ENCODE data around the gene FGF14.

The FGF14 gene

DNA sequence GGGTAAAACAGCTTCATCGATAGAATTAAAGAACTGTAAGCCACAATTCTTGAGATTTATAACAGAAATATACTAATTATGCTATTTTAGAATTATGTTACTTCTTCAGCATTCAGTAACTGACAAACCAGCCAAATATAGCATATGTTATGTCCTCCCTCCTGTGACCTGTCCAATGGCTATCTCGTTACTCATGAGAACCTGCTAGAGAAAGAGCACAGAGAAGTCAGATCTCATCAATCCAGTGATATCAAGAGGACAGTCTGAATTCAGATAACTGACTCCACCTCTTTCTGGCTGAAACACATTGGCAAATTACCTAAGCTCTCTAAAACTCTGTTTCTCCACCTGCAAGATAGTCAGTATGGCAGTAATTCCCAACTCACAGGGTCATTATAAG lies 170.4 kb downstream of the FGF14 start:
- no peak overlapping the region for H3K27ac ChIP-seq
- TF ChIP-seq ZFX (IDR thresholded peaks at IDR 0.05) = no peak
- TF ChIP-seq, protein P1, sequence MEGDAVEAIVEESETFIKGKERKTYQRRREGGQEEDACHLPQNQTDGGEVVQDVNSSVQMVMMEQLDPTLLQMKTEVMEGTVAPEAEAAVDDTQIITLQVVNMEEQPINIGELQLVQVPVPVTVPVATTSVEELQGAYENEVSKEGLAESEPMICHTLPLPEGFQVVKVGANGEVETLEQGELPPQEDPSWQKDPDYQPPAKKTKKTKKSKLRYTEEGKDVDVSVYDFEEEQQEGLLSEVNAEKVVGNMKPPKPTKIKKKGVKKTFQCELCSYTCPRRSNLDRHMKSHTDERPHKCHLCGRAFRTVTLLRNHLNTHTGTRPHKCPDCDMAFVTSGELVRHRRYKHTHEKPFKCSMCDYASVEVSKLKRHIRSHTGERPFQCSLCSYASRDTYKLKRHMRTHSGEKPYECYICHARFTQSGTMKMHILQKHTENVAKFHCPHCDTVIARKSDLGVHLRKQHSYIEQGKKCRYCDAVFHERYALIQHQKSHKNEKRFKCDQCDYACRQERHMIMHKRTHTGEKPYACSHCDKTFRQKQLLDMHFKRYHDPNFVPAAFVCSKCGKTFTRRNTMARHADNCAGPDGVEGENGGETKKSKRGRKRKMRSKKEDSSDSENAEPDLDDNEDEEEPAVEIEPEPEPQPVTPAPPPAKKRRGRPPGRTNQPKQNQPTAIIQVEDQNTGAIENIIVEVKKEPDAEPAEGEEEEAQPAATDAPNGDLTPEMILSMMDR (conservative IDR thresholded peaks at IDR 0.05) = no peak

DNA sequence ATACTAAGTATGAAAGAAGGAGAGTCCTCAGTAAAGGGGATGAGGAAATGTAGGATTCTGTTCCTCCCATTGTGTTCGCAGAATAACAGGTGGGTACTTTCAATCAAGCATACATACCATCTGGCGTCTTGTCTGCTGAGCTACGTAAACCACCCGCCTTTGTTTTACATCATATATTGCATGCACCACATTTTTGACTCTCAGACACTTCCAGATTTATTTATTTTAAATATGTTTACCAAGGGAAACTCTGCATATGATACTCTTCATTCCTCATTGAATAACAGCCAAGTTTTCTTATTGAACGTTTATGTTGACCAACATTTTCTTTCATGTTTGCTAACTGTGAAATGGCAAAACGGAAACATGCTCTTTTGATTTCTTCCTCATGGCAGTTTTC lies 174.1 kb downstream of the FGF14 start:
- H3K27ac ChIP-seq = no peak overlapping the region
- TF ChIP-seq, protein P1 (conservative IDR thresholded peaks at IDR 0.05) = no peak
- no peak for TF ChIP-seq ZFX (IDR thresholded peaks at IDR 0.05)

DNA sequence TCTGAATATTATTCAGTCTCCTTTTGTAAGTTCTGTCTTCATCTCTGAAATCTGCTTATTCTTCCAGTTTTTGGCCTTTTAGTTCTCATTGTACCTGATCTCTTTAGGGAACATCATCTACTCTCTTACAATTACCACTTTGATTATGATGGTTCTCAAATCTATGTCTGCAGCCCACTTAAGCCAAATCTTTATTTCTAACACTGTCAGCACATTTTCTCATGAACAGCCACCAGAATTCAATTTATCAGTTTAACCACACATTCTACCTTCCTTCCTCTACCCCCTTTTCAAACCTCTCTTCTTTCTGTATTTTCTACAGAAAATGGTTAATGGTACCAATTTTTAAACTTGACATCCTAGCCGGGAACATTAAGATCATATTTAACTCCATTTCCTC lies 175.3 kb downstream of the FGF14 start:
- H3K27ac ChIP-seq = no peak overlapping the region
- no peak for TF ChIP-seq ZFX (IDR thresholded peaks at IDR 0.05)
- TF ChIP-seq, protein P1 (conservative IDR thresholded peaks at IDR 0.05) = no peak

DNA sequence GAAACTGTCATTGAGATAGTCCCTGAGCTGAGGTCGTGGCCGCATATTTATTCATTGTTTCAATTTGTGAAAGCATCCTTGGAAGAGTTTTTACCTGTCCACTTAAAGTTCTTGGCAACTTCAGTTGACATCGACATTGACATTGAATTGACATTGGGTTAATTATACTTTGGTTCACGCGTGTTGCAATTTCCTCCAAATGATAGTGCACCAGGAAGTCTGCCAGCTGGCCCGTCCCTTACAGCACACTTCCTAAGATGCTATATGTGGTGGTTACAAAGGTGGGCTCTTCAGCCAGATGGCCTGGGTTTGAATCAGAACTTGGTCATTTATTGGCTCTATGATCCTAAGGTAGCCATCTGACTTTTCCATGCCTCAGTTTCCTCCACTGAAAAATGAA lies 176.0 kb downstream of the FGF14 start:
- no peak for TF ChIP-seq ZFX (IDR thresholded peaks at IDR 0.05)
- TF ChIP-seq, protein P1 (conservative IDR thresholded peaks at IDR 0.05) = no peak
- H3K27ac ChIP-seq = no peak overlapping the region

DNA sequence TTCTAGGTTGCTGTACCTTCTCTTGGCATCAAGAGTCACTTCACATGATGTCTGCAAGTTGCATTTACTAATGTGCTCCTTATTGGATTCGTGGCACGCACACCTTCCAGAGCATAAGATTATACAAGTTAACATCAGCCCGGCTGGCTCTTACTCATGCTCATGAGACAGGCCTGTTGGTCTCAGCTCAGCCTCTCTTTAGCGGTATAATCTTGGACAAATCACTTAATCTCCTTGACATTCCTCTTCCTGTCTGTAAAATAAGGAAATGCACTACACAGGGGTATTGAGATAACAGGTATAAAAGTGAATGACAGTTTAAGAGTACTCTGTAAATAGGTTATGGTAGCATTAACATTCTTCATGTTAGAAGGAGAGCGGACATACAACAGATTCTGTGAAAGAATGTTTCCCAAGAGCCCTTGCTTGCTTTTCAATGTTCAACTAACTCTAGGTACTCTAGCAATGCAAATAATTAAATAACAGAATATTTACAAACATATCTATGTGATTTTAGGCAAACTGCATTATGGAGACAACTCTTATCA lies 181.1 kb downstream of the FGF14 start:
- TF ChIP-seq, protein P1 (conservative IDR thresholded peaks at IDR 0.05) = no peak
- no peak for TF ChIP-seq ZFX (IDR thresholded peaks at IDR 0.05)
- H3K27ac ChIP-seq = no peak overlapping the region

DNA sequence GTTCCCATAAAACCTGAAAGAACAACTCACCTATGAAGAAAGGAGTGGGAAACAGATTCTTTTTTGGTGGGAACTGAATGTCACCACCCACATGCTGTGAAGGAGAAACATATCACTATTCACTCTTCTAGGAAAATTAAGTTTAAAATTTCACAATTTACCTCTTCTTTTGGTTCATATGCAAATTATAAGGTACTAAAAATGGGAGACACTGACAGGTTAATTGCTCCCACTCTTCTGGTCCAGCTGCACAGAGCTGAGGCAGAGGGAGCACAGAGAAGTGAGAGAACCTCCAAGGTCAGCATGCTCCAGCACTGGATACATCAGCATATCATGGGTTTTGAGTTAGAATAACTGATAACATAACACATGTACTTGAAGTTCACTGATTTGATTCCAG lies 186.9 kb downstream of the FGF14 start:
- H3K27ac ChIP-seq = no peak overlapping the region
- no peak for TF ChIP-seq ZFX (IDR thresholded peaks at IDR 0.05)
- TF ChIP-seq, protein P1 (conservative IDR thresholded peaks at IDR 0.05) = no peak

DNA sequence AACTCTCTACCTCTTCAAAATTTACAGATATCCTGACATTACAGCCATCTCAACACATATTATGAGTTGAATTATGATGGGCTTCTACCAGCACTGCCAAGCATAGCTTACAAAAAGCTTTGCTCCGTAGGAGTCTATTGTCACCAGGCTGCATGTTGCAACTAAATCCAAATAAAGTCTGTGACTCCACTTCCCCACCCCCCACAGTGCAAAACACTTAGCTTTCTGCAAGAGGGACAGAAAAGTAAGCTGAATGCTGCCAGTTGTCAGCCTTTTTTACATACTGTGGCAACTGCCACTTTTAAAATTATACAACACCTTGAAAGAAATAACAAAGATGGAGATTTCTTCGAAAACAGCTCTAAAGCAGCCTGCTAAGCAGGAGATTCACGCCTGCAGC lies 189.1 kb downstream of the FGF14 start:
- no peak for TF ChIP-seq ZFX (IDR thresholded peaks at IDR 0.05)
- TF ChIP-seq, protein P1 (conservative IDR thresholded peaks at IDR 0.05) = no peak
- no peak overlapping the region for H3K27ac ChIP-seq

Measured in C4-2B (cell line).